Stimulated activated CD4-positive, alpha-beta T cell treated with anti-CD3 and anti-CD28 coated beads, Interleukin-15, amount 100 ng/mL, for 48 hours (primary cell): ENCODE measurements around the gene F5.

ENCODE experiments used
- DNase-seq, 2 donors: peaks; one replicate each; pipeline ENCODE4 v3.0.0-alpha.2; 2020; ENCODE audit warnings: low read depth in 2 of 2

Gene F5

GRCh38 chr1:169588785-169589485, 2.7 kb upstream of the F5 start:
- DNase-seq = no peak

GRCh38 chr1:169588112-169588511, 1.8 kb upstream of the F5 start:
- no peak for DNase-seq

DNA sequence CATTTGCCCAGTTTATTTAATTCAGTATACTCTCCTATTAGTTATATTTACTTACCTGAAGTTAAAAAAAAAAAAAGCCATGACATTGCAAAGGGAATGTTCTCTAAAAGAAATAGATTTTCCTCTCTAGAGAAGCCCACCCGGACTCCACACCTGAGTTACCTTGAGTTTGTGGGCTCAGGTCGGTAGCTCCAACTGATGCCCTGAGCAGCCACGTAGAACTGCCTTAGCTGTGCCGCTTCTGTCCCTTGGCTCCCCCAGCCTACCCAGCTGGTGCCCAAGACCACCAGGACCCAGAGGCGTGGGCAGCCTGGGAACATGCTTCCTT, 250 bp downstream of the F5 start:
- no peak for DNase-seq

GRCh38 chr1:169585181-169585580, 1.1 kb downstream of the F5 start:
- DNase-seq = no peak

GRCh38 chr1:169584483-169585144, 1.7 kb downstream of the F5 start:
- no peak for DNase-seq

GRCh38 chr1:169577981-169578738, 8.1 kb downstream of the F5 start:
- no peak for DNase-seq

- no peak for DNase-seq
Measured at GRCh38 chr1:169576935-169577331, 9.3 kb downstream of the F5 start.

DNA sequence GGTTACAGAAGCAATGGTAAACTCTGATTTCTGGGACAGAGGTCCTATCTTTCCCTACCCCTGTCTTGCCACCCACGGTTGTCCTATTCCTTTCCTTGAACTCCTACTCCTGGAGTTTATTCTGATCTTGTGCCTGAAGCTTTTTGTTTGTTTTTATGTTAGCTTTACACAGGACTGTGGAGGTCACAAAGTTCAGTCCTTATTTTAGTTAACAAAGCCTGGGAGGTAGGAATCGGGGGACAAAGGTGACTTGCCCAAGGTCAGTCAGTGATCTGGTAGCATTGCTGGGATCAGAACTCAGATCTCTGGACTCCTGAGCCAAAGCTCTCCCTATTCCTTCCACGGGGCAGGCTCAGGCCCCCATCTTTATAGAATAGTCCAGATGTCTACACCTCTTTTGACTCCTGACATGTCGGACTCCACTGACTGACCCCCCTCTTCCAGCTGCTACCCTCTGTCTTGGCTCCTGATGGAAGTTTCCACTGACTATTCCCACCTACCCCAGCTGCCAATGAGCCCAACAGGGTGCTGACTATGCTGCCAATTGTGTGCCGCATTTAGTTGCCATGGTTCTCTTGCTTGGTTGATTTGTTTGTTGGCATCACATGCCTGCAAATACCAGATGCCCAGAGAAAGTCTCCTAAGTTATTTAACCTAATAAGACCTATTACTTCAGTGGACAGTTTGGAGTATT, 9.9 kb downstream of the F5 start:
- no peak for DNase-seq

DNA sequence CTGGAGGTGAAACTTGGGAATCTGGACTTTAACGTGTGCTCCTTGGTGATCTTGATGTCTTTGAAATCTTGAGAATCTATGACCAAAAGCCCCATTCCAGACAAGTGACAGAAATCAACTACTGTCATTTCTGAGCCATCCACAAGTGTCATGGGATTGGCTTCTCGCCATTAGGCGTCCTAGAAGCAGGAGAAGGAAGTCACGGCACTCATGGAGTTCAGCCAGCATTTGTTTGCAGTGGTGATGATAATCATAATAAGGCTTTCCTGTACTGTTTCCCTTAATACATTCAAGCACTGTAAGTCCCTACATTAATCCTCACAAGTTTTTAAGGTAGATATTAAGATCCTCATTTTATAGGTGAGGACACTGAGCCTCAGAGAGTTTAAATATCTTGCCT, 11.9 kb downstream of the F5 start:
- no peak for DNase-seq

DNA sequence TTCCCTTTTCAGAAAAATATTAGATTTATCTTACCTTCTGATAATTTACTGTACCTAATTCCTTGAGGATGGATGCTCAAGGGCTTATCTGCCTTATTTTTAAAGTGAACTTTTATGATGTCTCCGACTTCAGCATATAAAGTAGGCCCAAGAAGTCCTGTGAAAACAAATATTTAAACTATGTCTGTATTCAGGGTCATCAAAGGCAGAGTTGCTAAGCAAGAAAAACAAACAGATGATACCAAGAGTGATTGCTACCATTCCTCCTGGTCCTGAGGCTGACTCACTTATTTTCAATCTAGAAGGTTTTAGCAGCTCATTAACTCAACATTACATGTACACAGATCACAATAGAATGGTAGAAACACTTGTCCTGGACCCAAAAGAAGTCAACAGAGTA, 14.1 kb downstream of the F5 start:
- DNase-seq = no peak

GRCh38 chr1:169571450-169571849, 14.8 kb downstream of the F5 start:
- DNase-seq = no peak

DNA sequence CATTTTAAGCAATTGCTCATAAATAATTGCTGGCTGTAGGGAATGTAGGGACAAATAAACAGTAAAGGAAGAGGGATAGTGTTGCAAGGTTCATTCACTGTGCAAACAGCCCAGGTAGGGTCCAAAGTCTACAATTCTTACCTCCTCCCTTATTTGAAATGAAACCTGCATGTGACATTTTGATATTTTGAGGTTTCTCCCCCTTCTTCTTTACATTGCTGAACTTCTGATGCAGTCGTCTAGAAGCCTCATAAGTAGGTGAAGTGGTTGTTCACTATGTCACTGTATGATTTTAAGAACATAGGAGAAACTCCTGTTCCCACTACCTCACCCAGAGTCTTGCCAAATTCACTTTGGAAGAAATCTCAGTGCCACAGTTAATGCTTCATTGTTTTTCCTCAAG, 16.1 kb downstream of the F5 start:
- DNase-seq = no peak

GRCh38 chr1:169568497-169568896, 17.8 kb downstream of the F5 start:
- DNase-seq = no peak

DNA sequence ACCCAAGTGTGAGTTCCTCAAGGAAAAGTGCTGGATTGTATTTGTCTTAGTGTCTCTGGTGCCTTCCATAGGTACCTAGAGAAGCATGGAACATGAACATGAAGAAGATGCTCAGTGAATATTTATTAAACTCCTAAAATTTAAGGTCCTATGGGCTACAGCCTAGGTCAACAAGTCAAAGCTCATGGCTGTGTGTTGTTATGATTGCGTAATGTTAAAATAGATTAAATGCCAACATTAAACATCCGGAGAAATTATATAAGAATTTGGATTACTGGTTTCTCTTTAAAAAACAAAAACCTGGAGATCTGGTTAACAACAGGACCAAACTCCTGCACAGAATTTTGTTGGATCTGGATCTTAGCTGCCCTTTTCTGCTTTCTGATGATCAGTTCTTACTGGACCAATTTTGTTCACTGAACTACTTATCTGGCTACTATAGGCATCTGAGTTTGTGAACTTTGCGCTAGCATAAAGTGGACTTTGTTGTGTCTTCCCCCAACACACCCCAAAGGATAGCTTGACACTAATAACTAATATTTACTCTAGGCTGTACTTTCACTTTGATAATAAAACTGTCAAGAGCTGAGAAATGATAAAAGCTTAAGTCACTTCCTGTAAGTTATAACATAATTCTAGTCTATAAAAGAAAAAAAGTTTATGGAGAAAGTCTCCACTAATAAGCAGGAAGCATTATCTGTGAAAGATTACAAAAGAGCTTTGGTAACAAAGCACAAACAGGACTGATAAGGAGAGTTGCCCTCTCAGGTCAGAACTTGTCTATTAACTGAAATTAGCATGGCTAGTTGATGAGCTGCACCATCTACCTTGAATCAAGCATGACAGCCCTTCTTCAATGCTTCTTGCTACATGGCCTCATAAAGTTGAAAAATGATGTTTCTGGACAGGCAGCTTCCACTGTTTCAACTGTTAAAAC, 20.7 kb downstream of the F5 start:
- no peak for DNase-seq

- no peak for DNase-seq
Measured at GRCh38 chr1:169563650-169564049, 22.6 kb downstream of the F5 start.

- no peak for DNase-seq
Measured at GRCh38 chr1:169563019-169563615, 23.2 kb downstream of the F5 start.

DNA sequence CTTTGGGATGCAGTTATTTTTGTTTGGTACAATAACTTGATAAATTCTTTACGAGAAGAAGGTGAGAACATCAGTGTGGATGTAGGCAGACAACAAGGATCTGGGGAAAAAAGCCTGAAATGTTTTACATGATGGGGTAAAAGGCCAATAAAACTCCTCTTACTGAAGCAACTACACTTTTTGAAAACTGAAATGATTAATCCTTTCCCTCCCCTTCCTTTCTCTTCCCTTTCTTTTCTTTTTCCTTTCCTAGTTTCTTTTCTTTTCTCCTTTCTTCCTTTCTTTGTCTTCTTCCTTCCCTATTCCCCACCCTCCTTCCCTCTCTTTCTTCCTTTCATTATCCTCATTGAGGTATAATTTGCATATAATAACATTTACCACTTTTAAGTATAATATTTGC, 24.6 kb downstream of the F5 start:
- no peak for DNase-seq

GRCh38 chr1:169557131-169557530, 29.1 kb downstream of the F5 start:
- no peak for DNase-seq

- no peak for DNase-seq
Measured at GRCh38 chr1:169550294-169550693, 36.0 kb downstream of the F5 start.

DNA sequence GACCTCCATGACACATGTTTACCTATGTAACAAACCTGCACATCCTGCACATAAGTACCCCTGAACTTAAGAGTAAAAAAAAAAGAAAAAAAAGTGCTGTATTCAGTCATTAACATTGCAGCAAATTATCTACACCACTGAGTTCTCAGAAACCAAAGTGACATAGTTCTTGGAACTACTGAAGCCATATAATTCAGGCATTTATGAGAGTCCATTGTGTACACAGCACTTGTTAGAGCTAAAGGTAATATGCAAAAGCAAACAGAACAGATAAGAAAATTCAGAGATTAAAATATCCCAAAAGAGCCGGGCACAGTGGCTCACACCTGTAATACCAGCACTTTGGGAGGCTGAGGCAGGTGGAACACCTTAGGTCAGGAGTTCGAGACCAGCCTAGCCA, 38.0 kb downstream of the F5 start:
- no peak for DNase-seq
